Dedifferentiated amniotic fluid mesenchymal stem cell (primary cell): ENCODE measurements around the gene MYO1A.
A peak's percentile ranks its signal among the peaks of the same experiment; 100 is the strongest.
"Not testable (repeated sequence)": the region's sequence is repeated elsewhere in the genome, so short reads cannot be mapped to it uniquely, and the experiment has no call there.

ENCODE experiments used
- DNase-seq: peaks from one replicate; pipeline ENCODE4 v3.0.0-alpha.2; 2016; ENCODE audit errors: extremely low spot score

The MYO1A gene

GRCh38 chr12:57018906-57019305, 31.0 kb downstream of the MYO1A start:
- DNase-seq, result no peak

DNA sequence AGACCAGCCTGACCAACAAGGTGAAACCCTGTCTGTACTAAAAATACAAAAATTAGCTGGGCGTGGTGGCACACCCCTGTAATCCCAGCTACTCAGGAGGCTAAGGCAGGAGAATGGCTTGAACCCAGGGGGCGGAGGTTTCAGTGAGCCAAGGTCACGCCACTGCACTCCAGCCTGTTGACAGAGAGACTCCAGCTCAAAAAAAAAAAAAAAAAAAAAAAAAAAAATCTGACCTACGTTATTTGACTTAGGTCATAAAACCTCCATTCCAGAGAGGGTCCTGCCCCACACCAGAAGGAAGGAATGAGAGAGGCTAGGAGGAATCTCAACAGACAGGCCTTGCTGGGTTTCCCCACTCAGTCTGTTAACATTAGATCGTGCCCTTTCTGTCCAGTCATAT, 31.6 kb downstream of the MYO1A start:
- not testable (repeated sequence) for DNase-seq

GRCh38 chr12:57016348-57016747, 33.6 kb downstream of the MYO1A start, which contains the start of gene TAC3:
Gene TAC3, minus strand, starts transcription at chr12:57016529. Its CDS starts 732 bp downstream, at chr12:57015797.
- DNase-seq, result no peak

DNA sequence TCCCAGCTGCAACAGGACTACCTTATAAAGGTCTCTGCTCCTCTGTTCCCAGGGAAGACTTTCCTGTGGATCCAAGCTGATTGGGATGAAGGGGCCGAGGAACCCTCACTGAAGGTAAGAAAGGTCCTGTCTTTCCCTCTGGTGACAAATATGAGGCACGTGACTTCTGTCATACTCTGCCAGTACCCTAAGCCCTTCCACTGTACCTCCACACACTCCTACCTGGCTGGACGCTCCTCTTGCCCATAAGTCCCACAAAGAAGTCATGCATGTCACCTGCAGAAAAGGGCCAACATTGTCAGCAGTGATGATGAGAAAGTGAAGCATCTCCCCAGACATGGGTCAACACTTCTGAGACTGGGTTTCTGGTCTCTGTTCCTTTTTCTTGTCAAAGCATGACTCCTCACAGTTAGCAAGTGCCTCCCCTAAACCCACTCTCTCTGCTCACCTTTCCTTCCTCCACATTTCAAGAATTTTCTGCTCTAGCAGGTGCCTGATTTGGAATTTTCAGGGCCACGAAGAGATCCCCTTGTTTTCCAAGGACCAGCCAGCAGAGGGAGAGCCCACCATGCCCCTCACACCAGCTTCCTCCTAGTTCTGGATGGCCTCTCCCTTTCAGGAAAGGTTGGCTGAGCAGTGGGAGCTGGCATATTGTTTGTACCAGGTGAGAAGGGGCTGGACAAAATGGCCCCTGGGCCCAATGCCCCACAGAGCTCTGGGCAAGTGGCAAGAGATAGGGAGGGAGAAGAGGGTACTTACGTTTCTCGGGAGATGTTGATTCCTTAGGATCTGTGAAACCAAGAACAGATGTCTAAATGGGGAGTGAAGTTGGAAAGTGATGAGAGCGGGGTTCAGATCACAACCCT, 37.1 kb downstream of the MYO1A start:
- no peak for DNase-seq

GRCh38 chr12:57011438-57012424, 38.2 kb downstream of the MYO1A start:
- DNase-seq, result no peak

GRCh38 chr12:57010627-57011247, 39.2 kb downstream of the MYO1A start:
- no peak for DNase-seq

GRCh38 chr12:57009949-57010626, 39.8 kb downstream of the MYO1A start:
- DNase-seq, result no peak

- peak; percentile 70 for DNase-seq
Observed at GRCh38 chr12:57008178-57008577, 41.8 kb downstream of the MYO1A start.

GRCh38 chr12:57006809-57007475, 43.0 kb downstream of the MYO1A start:
- DNase-seq, result no peak

DNA sequence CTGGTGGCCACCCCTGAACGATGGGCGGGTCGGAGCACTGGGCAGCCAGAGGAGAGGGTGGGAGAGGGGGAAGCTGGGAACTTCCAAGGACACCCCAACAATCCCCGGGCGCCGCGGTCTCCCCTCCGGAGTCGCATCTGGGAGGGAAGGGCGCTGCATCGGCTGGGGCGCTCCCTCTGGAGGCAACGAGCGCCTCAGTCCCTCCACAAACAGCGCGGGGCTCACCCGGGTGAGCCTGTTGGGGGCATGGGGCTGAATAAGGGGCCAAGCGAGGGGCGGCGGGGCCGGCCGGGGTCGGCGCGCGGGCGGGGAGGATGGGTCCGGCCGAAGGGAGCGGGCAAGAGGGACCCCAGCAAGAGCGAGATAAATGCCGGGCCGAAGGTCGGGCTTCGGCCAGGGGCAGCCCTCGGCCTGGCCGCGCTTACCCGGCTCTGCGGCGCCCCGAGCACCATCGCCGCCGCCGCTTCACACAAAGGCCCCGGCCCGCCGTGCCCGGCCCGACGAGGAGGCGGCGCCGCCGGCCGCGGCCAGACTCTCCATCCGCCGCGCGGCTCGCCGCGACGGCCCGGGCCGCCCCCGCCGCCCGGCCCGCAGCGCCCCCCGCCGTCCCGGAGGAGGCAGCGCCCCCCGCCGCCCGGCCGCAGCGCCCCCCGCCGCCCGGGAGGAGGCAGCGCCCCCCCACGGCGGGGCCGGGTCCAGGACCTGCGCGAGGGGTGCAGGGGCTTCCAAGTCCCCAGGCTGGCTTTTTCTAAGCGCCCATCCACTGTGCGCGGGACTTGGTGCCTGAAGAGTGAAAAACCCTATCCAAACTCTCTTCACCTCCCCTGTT, 43.7 kb downstream of the MYO1A start, which contains the start of gene ZBTB39:
Gene ZBTB39 (minus strand): TSS at position 567 of the 829 bp plus-strand sequence. CDS start 1,629 bp downstream, outside the sequence.
- peak; percentile 20 for DNase-seq

DNA sequence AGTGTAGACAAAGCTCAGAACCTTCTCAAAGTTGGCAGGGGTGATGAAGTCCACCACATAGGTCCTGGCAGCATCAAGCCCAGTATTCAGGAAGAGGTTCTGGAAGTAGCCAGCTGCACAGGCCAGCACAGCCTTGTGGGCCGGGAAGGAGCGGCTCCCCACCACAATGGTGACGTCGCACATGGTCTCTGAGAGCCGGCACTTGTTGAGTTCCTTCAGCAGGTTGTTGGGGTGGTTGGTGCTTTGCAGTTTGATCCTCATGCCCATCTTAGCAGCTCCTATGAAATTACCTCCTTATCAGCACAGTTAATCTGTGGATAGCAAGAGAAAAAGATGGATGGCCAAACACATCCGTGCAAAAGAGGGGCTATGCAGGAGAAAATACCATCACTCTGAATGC, 45.3 kb downstream of the MYO1A start:
- no peak for DNase-seq

DNA sequence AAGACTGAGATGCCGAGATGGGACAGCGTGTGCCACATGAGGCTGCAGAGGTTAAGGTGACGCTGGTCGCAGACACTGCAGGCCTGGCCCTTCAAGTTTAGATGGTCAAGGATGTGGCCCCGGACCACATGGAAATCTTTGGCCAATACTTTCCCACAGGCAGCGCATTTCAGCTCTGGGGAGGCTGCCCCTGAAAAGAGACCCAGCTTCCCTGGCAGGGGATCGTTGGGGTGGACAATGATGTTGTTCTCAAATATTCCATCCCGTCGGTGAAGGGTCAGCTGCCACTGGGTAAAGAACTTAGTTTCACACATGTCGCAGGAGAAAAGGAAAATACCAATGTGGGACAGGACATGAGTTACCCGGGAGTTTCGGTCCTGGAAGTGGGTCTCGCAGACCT, 46.5 kb downstream of the MYO1A start:
- DNase-seq, result no peak

DNA sequence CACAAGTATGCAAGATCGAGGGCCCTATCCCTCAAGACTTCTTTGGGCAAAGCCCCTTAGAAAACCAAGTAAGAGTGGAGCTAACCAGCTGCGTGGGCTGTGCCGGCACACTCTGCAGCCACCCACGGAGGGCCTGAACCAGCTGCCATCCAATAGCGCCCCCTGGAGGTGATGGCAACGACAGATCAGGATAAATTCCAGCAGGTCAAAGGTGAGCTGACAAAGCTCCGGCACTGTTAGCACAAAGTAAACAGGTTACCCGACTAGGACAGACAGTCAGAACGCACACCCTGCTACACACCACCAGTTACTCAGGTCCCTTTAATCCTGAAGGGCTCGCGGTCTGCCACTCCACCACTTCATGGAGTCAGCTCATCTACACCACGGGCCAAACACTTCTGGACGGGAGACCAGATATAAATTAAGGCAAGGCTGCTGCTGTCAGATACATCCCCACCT, 48.5 kb downstream of the MYO1A start:
- DNase-seq, result no peak

- no peak for DNase-seq
Observed at GRCh38 chr12:57000393-57000792, 49.5 kb downstream of the MYO1A start.

DNA sequence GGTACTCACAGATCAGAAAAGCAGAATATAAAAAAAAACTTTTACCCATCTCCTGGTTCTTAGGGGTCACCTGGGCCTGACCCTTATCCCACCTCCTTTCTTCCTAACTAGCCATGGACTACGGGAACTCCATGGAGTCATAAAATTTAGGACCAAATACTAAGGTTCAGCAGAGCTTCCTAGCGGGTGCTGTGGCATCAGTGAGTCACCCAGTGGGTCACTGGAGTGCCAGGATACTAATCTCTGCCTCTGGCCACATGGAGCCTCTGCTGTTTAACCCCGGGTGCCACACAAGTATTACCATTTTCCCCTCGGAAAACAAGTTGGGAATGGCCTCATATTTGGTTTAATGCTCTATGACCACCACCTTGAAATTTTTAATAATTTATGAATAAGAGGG, 50.5 kb downstream of the MYO1A start:
- DNase-seq, result no peak

GRCh38 chr12:56998981-56999380, 50.9 kb downstream of the MYO1A start:
- DNase-seq, result no peak

GRCh38 chr12:56998316-56998715, 51.6 kb downstream of the MYO1A start:
- no peak for DNase-seq

DNA sequence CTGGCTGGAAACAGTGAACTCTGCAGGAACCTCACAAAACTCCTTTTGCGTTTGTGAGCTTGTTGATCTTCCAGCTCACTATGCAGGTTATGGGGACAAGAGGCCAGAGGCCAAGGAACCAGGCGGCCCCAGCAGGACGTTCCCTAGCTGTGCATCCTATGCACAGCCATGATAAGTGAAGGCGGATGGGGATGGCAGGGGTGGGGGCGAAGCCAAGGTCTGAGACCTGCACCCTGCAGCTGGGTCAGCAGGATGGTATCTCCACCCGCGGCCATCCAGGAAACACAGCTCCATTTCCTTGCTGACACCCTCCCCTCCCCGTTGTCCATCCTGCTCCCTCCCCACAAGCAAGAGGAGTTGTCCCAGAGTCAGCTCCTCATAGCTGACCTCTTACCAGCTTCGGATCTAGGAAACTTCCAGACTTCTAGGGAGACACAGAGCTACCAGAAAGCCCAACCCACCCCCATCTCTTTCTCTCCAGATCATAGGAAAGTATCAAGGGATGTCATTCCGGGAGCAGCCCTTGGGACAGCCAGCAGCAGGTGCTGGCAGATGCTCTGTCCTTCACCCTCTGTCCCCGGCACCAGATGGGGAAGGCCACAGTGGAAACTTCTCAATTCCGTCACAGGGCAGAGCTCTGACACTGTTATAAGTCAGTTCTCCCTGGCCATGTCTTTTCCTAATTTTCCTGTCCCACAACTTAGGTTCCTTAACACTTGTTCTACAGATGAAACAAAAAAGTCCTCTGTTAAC, 53.0 kb downstream of the MYO1A start:
- DNase-seq, result no peak

- DNase-seq, result no peak
Observed at GRCh38 chr12:56995930-56996496, 53.9 kb downstream of the MYO1A start.
